Body of pancreas (tissue), 4 donors: ENCODE data around the gene AKAP13.

Source experiments
- POLR2A ChIP-seq, 3 donors: fragments of 450-650 bp; IDR thresholded peaks; one replicate each; pipeline ENCODE4 v1.6.1; 2016; ENCODE audit warnings: antibody characterized with exemption in 3 of 3, mild to moderate bottlenecking in 2 of 3
- TF ChIP-seq, protein P1 (sequence below), 7 experiments: fragments of 450-650 bp in 4 of 7; fragments of 200-600 bp in 3 of 7; sonication (generic) in 3 of 7; IDR thresholded peaks; one replicate each; pipeline ENCODE4 v1.5.1; 2016 to 2019; ENCODE audit warnings: antibody characterized with exemption in 7 of 7

DNA sequence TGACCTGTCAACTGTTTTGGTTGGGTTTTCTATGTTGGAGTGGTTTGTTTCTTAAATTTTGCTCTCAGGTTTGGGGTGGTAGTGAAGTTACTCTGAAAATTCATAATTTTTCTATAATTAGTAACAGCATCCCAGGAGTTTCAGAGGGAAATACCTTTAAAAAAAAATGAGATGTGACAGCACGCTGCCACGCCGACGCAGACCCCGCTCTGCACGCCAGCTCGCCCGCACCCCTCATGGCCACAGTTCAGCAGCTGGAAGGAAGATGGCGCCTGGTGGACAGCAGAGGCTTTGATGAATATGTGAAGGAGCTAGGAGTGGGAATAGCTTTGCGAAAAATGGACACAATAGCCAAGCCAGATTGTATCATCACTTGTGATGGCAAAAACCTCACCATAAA, 34.6 kb downstream of the AKAP13 start:
- TF ChIP-seq, protein P1, sequence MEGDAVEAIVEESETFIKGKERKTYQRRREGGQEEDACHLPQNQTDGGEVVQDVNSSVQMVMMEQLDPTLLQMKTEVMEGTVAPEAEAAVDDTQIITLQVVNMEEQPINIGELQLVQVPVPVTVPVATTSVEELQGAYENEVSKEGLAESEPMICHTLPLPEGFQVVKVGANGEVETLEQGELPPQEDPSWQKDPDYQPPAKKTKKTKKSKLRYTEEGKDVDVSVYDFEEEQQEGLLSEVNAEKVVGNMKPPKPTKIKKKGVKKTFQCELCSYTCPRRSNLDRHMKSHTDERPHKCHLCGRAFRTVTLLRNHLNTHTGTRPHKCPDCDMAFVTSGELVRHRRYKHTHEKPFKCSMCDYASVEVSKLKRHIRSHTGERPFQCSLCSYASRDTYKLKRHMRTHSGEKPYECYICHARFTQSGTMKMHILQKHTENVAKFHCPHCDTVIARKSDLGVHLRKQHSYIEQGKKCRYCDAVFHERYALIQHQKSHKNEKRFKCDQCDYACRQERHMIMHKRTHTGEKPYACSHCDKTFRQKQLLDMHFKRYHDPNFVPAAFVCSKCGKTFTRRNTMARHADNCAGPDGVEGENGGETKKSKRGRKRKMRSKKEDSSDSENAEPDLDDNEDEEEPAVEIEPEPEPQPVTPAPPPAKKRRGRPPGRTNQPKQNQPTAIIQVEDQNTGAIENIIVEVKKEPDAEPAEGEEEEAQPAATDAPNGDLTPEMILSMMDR (IDR thresholded peaks at IDR 0.05) = no peak
- TF ChIP-seq POLR2A (IDR thresholded peaks at IDR 0.05) = no peak
